GM18909 (cell line): Measurements from ENCODE around the gene PGLYRP2.
"Not testable (repeated sequence)": the region's sequence is repeated elsewhere in the genome, so short reads cannot be mapped to it uniquely, and the experiment has no call there.

Experiments
- ATAC-seq: cut with Tn5 transposase; IDR thresholded peaks from one replicate; pipeline ENCODE4 v1.9.1; 2021; ENCODE audit warnings: mild to moderate bottlenecking; ENCODE audit not compliant: unreplicated experiment, poor library complexity

The PGLYRP2 gene

GRCh38 chr19:15479391-15480345 is at the start of gene PGLYRP2:
TSS of gene PGLYRP2 (minus strand) at chr19:15479501. CDS start at chr19:15479371, 130 bp downstream.
- no peak for ATAC-seq

- ATAC-seq: no peak
Observed at GRCh38 chr19:15527705-15528104, 48.4 kb upstream of the PGLYRP2 start.

GRCh38 chr19:15526408-15526807 is 47.1 kb upstream of the PGLYRP2 start:
- ATAC-seq: no peak

GRCh38 chr19:15525291-15525690 is 46.0 kb upstream of the PGLYRP2 start:
- ATAC-seq: no peak

- ATAC-seq: no peak
Observed at GRCh38 chr19:15524781-15525180, 45.5 kb upstream of the PGLYRP2 start.

- no peak for ATAC-seq
Observed at GRCh38 chr19:15519433-15519976, 40.2 kb upstream of the PGLYRP2 start.

- no peak for ATAC-seq
Observed at GRCh38 chr19:15517778-15518177, 38.5 kb upstream of the PGLYRP2 start.

GRCh38 chr19:15516363-15516762 is 37.1 kb upstream of the PGLYRP2 start:
- ATAC-seq: no peak

GRCh38 chr19:15515227-15515625 is 35.9 kb upstream of the PGLYRP2 start:
- ATAC-seq: not testable (repeated sequence)

- ATAC-seq: no peak
Observed at GRCh38 chr19:15511671-15512424, 32.5 kb upstream of the PGLYRP2 start.

GRCh38 chr19:15508035-15508710 is 28.9 kb upstream of the PGLYRP2 start, which contains the start of gene CYP4F22:
TSS of gene CYP4F22 (plus strand) at chr19:15508525. CDS start at chr19:15525337, 16,812 bp downstream.
- ATAC-seq: no peak

- no peak for ATAC-seq
Observed at GRCh38 chr19:15507068-15508034, 28.1 kb upstream of the PGLYRP2 start.

GRCh38 chr19:15506074-15506571 is 26.8 kb upstream of the PGLYRP2 start:
- no peak for ATAC-seq

- ATAC-seq: no peak
Observed at GRCh38 chr19:15502264-15502663, 23.0 kb upstream of the PGLYRP2 start.

- ATAC-seq: no peak
Observed at GRCh38 chr19:15501596-15501995, 22.3 kb upstream of the PGLYRP2 start.

- ATAC-seq: no peak
Observed at GRCh38 chr19:15498910-15499309, 19.6 kb upstream of the PGLYRP2 start.

GRCh38 chr19:15498156-15498858 is 19.0 kb upstream of the PGLYRP2 start:
- no peak for ATAC-seq

GRCh38 chr19:15495151-15495550 is 15.8 kb upstream of the PGLYRP2 start:
- no peak for ATAC-seq
